Activated CD8-positive, alpha-beta T cell treated with anti-CD3 and anti-CD28 coated beads for 36 hours (primary cell): ENCODE measurements around the gene GNLY. TPM values are rescaled to one million over a fixed set of nuclear protein-coding genes. Genes with fewer than 3 reads are reported as not detected.
"Not testable (repeated sequence)": the region's sequence is repeated elsewhere in the genome, so short reads cannot be mapped to it uniquely, and the experiment has no call there.

Experiments used
- ATAC-seq: fragments of 200-7000 bp; cut with Tn5 transposase; one replicate; pipeline ENCODE4 v1.10.0; 2021; ENCODE audit warnings: mild to moderate bottlenecking, moderate library complexity
- CTCF ChIA-PET: fragments of 350-600 bp; sonication (Branson Sonifier 250); formaldehyde crosslinking; loops from one replicate; lab custom pipeline; 2021; ENCODE audit warnings: antibody characterized with exemption; lab: Charles Lee
- POLR2A ChIA-PET: fragments of 350-600 bp; sonication (Branson Sonifier 250); formaldehyde crosslinking; loops from one replicate; lab custom pipeline; 2021; ENCODE audit warnings: antibody characterized with exemption; lab: Charles Lee
- DNase-seq: peaks from one replicate; pipeline ENCODE4 v3.0.0-alpha.2; 2020
- H3K27ac Mint-ChIP-seq: one replicate; pipeline ENCODE4 v1.8.0; 2021; ENCODE audit warnings: mild to moderate bottlenecking, mixed read lengths
- H3K27me3 Mint-ChIP-seq: one replicate; pipeline ENCODE4 v1.8.0; 2021; ENCODE audit warnings: mixed read lengths
- H3K36me3 Mint-ChIP-seq: one replicate; pipeline ENCODE4 v1.8.0; 2021; ENCODE audit warnings: low read depth, mixed read lengths
- H3K4me1 Mint-ChIP-seq: one replicate; pipeline ENCODE4 v1.8.0; 2021; ENCODE audit warnings: low read depth, mixed read lengths
- H3K4me3 Mint-ChIP-seq: one replicate; pipeline ENCODE4 v1.8.0; 2021; ENCODE audit warnings: mild to moderate bottlenecking, moderate library complexity, mixed read lengths
- H3K9me3 Mint-ChIP-seq: one replicate; pipeline ENCODE4 v1.8.0; 2021; ENCODE audit warnings: mixed read lengths
- intact Hi-C: fragments of 100-400 bp; cut with micrococcal nuclease; formaldehyde crosslinking; loops from one replicate; pipeline ENCODE4 v1.10.0; 2022
- total RNA-seq, 2 experiments: library from RNA; stranded (reverse); gene quantifications; one replicate each; pipeline ENCODE4 v1.2.3, GENCODE V29; 2021
- TF ChIP-seq, protein P1 (sequence below): fragments of 200-600 bp; IDR thresholded peaks from one replicate; pipeline ENCODE4 v1.8.0; 2022; ENCODE audit warnings: antibody characterized with exemption, mild to moderate bottlenecking

Gene GNLY
- total RNA-seq, 2 experiments from 2014 or later, result 46.7 to 52.6 TPM

DNA sequence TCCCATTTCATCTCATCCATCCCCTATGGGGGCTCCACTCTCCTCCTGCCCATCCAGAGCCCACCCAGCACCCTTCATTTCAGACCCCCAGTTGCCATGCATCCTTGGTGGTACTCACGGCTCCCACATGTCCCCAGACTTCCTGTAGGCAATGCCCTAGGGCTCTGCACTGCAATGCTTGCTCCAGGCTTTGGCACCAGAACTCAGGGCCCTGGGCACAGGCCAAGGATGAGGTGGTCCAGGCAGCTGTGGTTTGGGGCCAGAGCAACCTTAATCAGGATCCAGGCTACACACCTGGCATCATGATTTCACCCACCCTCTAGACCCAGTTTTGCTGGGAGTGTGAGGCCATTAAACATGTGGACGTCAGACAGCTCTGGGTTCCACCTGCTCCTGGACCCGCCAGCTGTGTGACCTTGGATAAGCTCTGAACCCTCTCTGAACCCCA lies 26.6 kb upstream of the GNLY start:
- Mint-ChIP-seq H3K4me1 (no peaks in the 10 kb centered on the region), H3K27me3 (no peaks in the 10 kb centered on the region), H3K4me3 (no peak overlapping the region), H3K27ac (no peak overlapping the region), H3K9me3 (no peaks in the 10 kb centered on the region), H3K36me3 (no peaks in the 10 kb centered on the region)
- TF ChIP-seq, protein P1, sequence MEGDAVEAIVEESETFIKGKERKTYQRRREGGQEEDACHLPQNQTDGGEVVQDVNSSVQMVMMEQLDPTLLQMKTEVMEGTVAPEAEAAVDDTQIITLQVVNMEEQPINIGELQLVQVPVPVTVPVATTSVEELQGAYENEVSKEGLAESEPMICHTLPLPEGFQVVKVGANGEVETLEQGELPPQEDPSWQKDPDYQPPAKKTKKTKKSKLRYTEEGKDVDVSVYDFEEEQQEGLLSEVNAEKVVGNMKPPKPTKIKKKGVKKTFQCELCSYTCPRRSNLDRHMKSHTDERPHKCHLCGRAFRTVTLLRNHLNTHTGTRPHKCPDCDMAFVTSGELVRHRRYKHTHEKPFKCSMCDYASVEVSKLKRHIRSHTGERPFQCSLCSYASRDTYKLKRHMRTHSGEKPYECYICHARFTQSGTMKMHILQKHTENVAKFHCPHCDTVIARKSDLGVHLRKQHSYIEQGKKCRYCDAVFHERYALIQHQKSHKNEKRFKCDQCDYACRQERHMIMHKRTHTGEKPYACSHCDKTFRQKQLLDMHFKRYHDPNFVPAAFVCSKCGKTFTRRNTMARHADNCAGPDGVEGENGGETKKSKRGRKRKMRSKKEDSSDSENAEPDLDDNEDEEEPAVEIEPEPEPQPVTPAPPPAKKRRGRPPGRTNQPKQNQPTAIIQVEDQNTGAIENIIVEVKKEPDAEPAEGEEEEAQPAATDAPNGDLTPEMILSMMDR, result no peak
- ATAC-seq, result no peak
- CTCF ChIA-PET, result no interaction called here
- POLR2A ChIA-PET, result no interaction called here
- intact Hi-C loops, result no loop called here
- no peak for DNase-seq

DNA sequence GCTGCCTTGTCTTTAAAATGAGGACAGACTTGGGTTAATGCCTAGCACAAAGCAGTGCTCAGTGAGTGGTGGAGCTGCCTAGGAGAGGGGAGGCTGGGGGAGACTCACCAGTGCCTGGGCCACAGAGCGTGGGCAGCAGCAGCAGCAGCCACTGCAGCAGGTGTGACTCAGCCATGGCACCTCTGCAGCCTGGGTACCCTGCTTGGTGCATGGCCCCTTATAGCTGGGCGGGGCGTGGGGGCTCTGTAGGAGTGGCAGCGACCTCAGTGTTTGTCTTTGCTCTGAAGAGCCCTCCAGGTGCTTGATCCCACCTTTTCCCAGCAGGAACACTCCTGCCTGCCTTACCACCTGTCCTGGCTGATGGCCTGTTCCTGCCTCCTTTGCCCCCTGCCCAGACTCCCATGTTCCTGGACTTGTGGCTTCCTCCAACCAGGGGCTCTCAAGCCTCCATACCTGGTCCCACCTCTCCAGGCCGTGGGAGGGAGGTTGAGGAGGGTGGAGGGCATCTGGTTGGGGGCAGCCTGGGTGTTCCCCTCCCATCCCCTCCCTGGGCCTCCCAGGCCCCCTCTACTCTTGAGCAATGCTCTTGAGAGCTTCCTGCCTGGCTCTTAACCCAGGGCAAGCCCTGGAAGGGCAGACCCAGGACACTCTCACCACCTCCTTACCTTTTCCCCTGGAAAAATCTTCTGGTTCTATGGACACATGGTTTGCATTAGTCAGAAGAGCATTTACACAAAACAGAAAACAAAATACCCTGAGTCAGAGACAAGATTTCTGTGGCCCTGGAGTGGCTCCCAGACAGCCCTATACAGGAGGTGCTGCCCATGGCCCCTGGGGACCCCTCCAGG lies 25.9 kb upstream of the GNLY start, which contains the start of gene SFTPB:
Gene SFTPB (minus strand): TSS at position 191 of the 848 bp plus-strand sequence. CDS start 16 bp downstream, at position 175.
- Mint-ChIP-seq H3K4me3 (no peak within 1 kb of the TSS), H3K36me3 (no peaks in the 10 kb centered on the region), H3K4me1 (no peaks in the 10 kb centered on the region), H3K27ac (no peak within 1 kb of the TSS), H3K27me3 (no peaks in the 10 kb centered on the region), H3K9me3 (no peaks in the 10 kb centered on the region)
- TF ChIP-seq, protein P1, result no peak
- DNase-seq (no peak), ATAC-seq (peak; percentile 58)
- intact Hi-C loops, result no loop called here
- ChIA-PET POLR2A (no interaction called here), CTCF (no interaction called here)

DNA sequence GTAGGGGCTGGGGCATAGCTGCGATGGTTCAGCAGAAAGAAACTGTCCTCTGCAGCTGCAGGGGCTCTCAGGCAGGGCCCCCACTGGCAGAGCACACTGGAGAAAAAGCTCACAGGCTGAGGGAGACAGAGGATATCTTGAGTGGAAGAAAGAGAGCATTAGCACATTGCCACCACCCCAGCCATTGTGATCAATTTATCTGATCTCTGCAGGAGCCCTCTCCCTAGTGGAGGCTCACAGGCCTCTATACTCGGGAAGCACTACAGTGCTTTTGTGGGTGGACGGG lies 25.4 kb upstream of the GNLY start:
- H3K9me3 Mint-ChIP-seq, result no peaks in the 10 kb centered on the region
- H3K4me1 Mint-ChIP-seq, result no peaks in the 10 kb centered on the region
- TF ChIP-seq, protein P1, result no peak
- POLR2A ChIA-PET, result no interaction called here
- no peak overlapping the region for H3K27ac Mint-ChIP-seq
- no peak for ATAC-seq
- intact Hi-C loops, result no loop called here
- H3K27me3 Mint-ChIP-seq, result no peaks in the 10 kb centered on the region
- H3K36me3 Mint-ChIP-seq, result no peaks in the 10 kb centered on the region
- no peak for DNase-seq
- no peak overlapping the region for H3K4me3 Mint-ChIP-seq
- CTCF ChIA-PET, result no interaction called here

DNA sequence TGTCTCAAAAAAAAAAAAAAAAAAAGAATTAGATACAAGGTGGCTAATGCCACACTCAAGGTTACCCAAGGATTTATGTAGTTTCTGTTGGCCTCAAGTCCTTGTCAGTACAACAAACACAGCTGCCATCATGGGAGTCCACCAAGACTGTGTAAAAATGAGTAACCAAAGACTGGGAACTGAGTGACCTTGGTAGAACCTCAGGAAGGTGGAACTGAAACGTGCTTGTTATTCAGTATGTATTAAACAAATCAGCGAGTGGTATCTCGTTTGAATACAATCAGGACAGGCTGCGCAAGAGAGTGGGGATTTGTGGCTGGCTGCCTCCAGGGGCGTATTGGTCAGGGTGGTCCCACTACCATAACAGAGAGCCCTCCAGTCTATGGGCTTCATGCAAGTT lies 24.6 kb upstream of the GNLY start:
- ATAC-seq (no peak), DNase-seq (no peak)
- H3K27ac Mint-ChIP-seq, result no peak overlapping the region
- CTCF ChIA-PET, result no interaction called here
- TF ChIP-seq, protein P1, result no peak
- H3K4me3 Mint-ChIP-seq, result no peak overlapping the region
- no peaks in the 10 kb centered on the region for H3K27me3 Mint-ChIP-seq
- H3K9me3 Mint-ChIP-seq, result no peaks in the 10 kb centered on the region
- POLR2A ChIA-PET, result no interaction called here
- no peaks in the 10 kb centered on the region for H3K36me3 Mint-ChIP-seq
- no peaks in the 10 kb centered on the region for H3K4me1 Mint-ChIP-seq
- intact Hi-C loops, result no loop called here

DNA sequence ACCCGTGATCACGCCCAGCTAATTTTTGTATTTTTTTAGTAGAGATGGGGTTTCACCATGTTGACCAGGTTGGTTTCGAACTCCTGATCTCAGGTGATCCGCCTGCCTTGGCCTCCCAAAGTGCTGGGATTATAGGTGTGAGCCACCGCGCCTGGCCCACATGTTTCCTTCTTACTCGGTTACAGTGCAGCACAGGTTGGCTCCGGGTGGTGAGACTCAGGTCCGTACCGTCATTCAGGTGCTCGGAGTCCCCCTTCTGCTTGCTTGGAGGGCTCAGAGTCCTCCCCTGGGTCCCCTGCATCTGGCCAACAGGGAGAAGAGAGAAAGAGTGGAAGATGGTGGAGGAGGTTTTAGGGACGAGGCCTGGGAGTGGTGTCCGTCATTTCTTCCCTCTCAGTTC lies 23.7 kb upstream of the GNLY start:
- CTCF ChIA-PET, ATAC-seq, H3K27ac Mint-ChIP-seq, DNase-seq, intact Hi-C loops, H3K27me3 Mint-ChIP-seq, H3K9me3 Mint-ChIP-seq, POLR2A ChIA-PET, H3K4me1 Mint-ChIP-seq, H3K36me3 Mint-ChIP-seq, H3K4me3 Mint-ChIP-seq: not testable (repeated sequence)
